GM18508 (cell line): ENCODE results near the gene MIER1.
A peak's percentile ranks its signal among the peaks of the same experiment; 100 is the strongest.

Experiments used
- ATAC-seq: cut with Tn5 transposase; IDR thresholded peaks from one replicate; pipeline ENCODE4 v1.9.1; 2021; ENCODE audit warnings: moderate number of reproducible peaks; ENCODE audit not compliant: insufficient read depth, unreplicated experiment

The MIER1 gene

DNA sequence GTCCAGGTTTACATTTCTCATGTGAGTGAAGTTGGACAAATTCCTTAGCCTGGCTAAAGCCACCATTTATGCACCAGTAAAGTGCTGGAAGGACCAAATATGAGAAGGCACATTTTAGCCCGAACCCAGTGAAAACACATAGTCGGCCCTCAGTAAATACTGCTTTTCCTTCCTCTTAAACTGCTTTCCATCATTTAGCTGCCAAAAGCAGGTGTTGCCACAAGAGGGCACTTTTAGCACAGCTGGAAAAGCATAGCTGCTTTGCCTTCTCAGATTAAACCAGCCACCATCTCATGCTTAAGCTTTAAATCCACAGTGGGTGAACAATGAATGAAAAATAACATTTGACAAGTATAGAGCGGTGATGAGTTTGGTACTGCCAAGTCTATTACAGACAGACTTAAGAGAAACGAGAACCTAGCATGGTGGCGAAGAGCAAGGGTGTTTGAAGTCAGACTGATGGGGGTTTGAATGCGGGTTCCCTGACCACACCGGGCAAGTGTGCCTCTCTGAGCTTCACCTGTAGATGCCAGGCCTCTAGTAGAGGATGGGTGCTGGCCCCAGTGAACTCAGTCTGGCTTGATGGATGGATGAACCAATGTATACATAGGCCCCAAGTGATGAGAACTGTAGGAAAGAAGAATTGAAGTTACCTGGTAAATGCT is 71.4 kb downstream of the MIER1 start:
- peak; percentile 51 for ATAC-seq

- no peak for ATAC-seq
Measured at GRCh38 chr1:66998972-66999371, 74.2 kb downstream of the MIER1 start.

DNA sequence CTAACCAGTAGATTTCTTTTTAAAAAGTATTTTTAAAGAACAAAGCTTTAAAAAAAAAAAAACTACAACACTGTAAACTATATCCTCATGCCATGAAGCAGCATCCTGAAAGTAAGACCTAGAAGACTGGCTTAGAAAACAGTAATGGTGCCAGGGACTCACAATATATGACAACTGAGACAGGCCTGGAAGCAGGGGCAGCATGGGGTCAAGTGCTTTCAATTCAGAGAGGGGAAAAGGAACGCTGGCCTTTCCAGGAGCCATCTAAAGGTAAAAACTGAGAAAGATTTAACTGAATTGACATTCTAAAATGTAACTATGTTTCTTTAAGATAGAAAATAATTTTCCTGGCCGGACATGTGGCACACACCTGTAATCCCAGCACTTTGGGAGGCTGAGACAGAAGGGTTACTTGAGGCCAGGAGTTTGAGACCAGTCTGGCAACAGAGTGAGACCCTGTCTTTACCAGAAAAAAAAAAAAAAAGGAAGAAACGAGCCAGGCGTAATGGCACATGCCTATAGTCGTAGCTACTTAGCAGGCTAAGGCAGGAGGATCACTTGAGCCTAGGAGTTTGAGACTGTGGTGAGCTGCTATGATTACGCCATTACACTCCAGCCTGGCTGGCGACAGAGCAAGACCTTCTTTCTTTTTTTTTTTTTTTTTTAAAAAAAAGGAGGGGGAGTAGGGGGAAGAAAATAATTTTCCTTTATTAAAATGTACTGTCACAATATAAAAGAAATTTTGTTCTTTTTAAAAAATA is 75.0 kb downstream of the MIER1 start:
- ATAC-seq = no peak

- ATAC-seq = no peak
Measured at GRCh38 chr1:67001682-67002425, 77.1 kb downstream of the MIER1 start.

- ATAC-seq = no peak
Measured at GRCh38 chr1:67004176-67004575, 79.4 kb downstream of the MIER1 start.

DNA sequence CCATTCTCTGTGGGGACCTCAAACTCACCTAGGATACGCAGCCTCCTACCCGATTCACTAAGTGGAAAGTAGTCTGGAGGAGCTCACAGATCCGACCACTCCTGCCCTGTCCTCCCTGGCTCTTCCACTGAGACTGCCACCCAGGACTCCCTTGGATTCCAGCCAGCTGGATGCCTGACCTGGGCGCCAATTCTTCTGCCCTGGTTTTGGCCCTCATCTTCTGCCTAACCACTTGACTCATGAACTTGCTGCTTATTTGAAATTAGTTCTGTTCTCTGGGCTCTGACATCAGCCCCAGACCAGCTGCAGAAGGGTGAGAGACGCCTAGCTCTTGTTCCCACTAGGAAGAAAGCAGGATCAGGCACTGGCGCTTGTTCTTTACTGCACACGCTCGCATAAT is 80.3 kb downstream of the MIER1 start:
- no peak for ATAC-seq

DNA sequence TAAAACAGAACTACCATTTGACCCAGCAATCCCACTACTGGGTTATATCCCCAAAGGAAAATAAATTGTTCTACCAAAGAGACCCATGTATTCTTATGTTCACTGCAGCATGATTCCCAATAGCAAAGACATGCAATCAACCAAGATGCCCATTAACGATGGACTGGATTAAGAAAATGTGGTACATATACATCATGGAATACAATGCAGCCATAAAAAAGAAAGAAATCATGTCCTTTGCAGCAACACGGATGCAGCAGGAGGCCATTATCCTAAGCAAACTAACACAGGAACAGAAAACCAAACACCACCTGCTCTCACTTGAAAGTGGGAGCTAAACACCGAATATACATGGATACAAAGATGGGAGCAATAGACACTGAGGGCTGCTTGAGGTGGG is 85.0 kb downstream of the MIER1 start:
- no peak for ATAC-seq

GRCh38 chr1:67013573-67013972 is 88.8 kb downstream of the MIER1 start:
- ATAC-seq = no peak

- ATAC-seq = no peak
Measured at GRCh38 chr1:67018574-67018973, 93.8 kb downstream of the MIER1 start.

- no peak for ATAC-seq
Measured at GRCh38 chr1:67019121-67019520, 94.3 kb downstream of the MIER1 start.

DNA sequence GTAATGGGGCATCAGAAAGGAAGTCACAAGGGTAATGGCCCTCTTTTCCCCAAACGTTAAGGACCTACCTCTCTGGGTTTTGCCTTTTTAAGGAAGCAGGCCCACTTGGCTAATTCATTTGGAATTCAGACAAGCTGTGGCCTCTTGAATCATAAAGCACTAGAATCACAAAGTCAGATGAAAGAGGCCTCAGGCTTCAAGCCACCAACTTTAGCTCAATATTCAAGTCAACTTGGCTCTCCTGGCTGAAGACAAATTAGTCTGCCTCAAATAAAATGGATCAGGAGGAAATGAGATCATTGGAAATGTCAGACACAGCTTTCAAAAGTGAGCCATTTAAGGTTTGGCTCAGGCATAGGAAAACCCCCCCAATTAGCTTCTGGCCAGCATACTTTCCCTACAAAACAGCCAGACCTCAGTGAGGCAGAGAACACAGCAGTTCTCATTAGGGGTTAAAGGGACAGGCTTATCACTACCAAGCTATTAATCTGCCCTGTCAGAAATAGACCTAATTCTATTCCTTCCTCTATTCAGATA is 94.9 kb downstream of the MIER1 start:
- ATAC-seq = no peak

- no peak for ATAC-seq
Measured at GRCh38 chr1:67020304-67020703, 95.5 kb downstream of the MIER1 start.

DNA sequence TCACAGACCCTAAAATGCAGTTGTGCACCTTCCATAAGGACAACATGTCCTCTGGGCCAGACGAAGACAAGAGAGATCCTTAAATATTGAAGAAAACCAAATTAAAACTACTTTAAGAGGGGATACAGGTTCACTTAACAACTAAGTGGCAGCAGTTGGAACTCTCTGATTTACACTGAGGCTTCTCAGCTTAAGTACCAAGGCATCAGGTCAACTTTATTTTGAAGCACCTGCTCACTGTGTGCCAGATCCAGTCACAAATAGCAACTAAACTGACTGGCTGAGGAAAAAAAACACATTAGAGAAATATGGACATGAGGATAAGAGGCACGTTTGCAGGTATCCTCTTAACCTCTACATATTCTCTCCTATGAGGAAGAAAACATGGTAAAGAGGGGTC is 96.0 kb downstream of the MIER1 start:
- no peak for ATAC-seq

DNA sequence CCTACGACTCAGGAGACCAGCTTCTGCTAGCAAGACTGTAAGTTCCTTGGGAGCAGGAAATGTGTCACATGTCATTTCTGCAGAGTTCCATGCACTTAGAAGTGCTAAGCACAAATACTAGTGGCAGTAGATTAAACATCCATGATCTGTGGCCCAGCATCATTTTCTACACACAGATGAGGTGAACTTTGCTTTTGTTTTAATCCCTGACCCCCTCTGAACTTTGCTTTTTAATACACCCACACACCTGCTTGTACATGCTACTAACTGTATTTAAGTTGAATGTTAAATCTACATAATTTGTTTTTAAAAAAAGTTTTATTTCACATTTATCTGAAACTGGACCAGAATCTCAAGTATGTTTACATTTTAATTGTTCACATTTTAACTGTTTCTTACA is 104.7 kb downstream of the MIER1 start:
- ATAC-seq = no peak

DNA sequence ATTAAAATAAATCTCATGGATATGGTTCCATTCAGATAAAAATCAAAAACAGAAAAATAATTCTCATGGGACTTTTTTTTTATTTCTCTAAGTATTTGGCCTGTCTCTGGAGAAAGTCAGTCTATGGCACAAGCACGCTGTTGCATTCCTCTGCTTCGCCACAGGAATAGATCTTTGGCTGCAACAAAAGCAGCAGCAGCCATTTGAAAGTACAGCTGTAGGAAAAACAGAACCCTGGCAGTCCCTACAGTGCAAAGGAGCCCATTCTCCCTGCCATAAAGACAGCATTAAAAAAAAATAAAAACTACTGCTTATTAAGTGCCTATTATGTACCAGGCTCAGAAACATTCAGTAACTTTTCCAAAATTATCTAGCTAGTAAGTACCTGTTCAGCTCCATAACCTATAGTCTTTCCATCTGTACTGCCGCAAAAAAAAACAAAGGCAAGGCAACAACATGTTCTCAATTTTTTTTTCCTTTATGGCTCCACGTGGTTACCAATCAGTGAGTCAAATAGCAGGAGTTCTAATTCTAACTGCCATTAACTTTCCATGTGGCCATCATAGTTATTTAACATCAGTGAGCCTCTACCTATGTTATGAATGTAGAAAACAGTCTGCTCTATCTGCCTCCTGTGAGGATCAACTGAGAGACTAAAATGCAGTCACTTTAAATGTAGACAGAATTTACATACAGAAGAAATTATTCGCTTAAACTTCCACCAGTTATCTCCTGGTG is 106.5 kb downstream of the MIER1 start:
- no peak for ATAC-seq

DNA sequence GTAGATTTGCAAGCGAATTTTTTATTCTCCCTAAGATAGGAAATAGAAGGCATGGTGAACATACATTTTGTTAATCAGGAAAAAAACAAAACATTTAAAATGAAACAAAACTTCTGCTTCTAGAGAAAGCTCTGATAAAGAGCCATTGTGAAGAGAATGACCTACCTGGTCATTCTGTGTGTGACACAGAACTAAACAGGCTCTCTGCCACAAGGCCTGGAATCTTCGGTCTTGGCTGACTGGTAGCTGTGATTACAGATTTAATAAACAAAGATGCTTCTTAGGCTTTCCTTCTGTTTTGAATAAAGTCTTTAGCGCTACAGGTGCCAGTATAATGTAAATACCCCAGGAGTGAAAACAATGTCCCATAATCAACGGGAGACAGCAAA is 107.1 kb downstream of the MIER1 start:
- no peak for ATAC-seq
